HepG2 (cell line): Measurements from ENCODE around the gene PRDM11. TPM values are rescaled to one million over a fixed set of nuclear protein-coding genes. Genes with fewer than 3 reads are reported as not detected.

ENCODE experiments used
- ATAC-seq: fragments of 200-7000 bp; cut with Tn5 transposase; 3 replicates; pipeline ENCODE4 v1.9.1; 2020; ENCODE audit warnings: mild to moderate bottlenecking, moderate library complexity
- BruUV-seq: library from RNA; stranded (reverse); fragments of 400-500 nt; replicated peaks from 2 replicates; lab custom pipeline; 2021; lab: Mats Ljungman, UMichigan
- CTCF ChIA-PET: fragments of 300-600 bp; formaldehyde crosslinking; extraction: SDS; loops from one replicate; lab custom pipeline; 2021; ENCODE audit warnings: low total read pairs, inconsistent platforms, low intra/inter-chr PET ratio; lab: Yijun Ruan, JAX
- POLR2A ChIA-PET: fragments of 350-600 bp; sonication (Branson Sonifier 250); formaldehyde crosslinking; loops from one replicate; lab custom pipeline; 2020; ENCODE audit warnings: antibody characterized with exemption, inconsistent platforms; lab: Yijun Ruan, JAX
- DNase-seq: peaks from one replicate; pipeline ENCODE4 v3.0.0-alpha.2; 2015; ENCODE audit warnings: low spot score
- FAIRE-seq: peaks from 3 replicates; lab custom pipeline; 2011; peaks lifted over from hg19 to GRCh38; lab: Jason Lieb, UNC
- H2AFZ ChIP-seq: one replicate; pipeline ENCODE4 v1.6.1; 2011; ENCODE audit warnings: low read length, inconsistent platforms
- H3K27ac ChIP-seq: fragments of 300-600 bp; 3 replicates; pipeline ENCODE4 v1.8.0; 2011; ENCODE audit warnings: mixed run types, mild to moderate bottlenecking, mixed read lengths, low read length, inconsistent platforms; ENCODE audit not compliant: insufficient read depth; ENCODE audit errors: extremely low read length
- H3K27me3 ChIP-seq, 2 experiments: fragments of 200-600 bp in 1 of 2; 2 replicates in 1 of 2; 3 replicates in 1 of 2; pipeline versions ENCODE4 v1.6.0 to v1.8.0; 2011; ENCODE audit warnings: low read length in 2 of 2, mild to moderate bottlenecking in 2 of 2, moderate library complexity in 2 of 2, inconsistent platforms in 1 of 2; ENCODE audit not compliant: insufficient read depth in 2 of 2, control insufficient read depth in 1 of 2
- H3K36me3 ChIP-seq, 2 experiments: fragments of 200-600 bp in 1 of 2; replicated peaks in 1 of 2; 2 replicates in 1 of 2; 3 replicates in 1 of 2; pipeline versions ENCODE4 v1.5.1 to v1.8.0; 2011; ENCODE audit warnings: low read length in 2 of 2, inconsistent platforms in 1 of 2; ENCODE audit not compliant: insufficient read depth in 2 of 2, control insufficient read depth in 1 of 2
- H3K4me1 ChIP-seq: 2 replicates; pipeline ENCODE4 v1.5.1; 2012; ENCODE audit warnings: low read length, inconsistent platforms; ENCODE audit not compliant: insufficient read depth
- H3K4me2 ChIP-seq: 2 replicates; pipeline ENCODE4 v1.6.0; 2011; ENCODE audit warnings: low read depth, low read length, inconsistent platforms
- H3K4me3 ChIP-seq, 3 experiments: fragments of 200-600 bp in 1 of 3; sonication (generic), shearing (Covaris generic) in 1 of 3; replicated peaks in 1 of 3; 2 replicates each; pipeline ENCODE4 v1.5.1; 2011 to 2016; ENCODE audit warnings: low read length in 3 of 3, inconsistent platforms in 2 of 3, low read depth in 2 of 3, mild to moderate bottlenecking in 2 of 3, control low read depth in 1 of 3, mixed read lengths in 1 of 3; ENCODE audit not compliant: insufficient read depth in 1 of 3
- H3K79me2 ChIP-seq: one replicate; pipeline ENCODE4 v1.6.1; 2011; ENCODE audit warnings: low read length, inconsistent platforms; ENCODE audit not compliant: insufficient read depth
- H3K9ac ChIP-seq: 2 replicates; pipeline ENCODE4 v1.6.0; 2011; ENCODE audit warnings: mild to moderate bottlenecking, low read depth, low read length, inconsistent platforms; ENCODE audit not compliant: insufficient read depth
- H3K9me3 ChIP-seq: 2 replicates; pipeline ENCODE4 v1.5.1; 2012; ENCODE audit warnings: mild to moderate bottlenecking, low read length
- H4K20me1 ChIP-seq: 2 replicates; pipeline ENCODE4 v1.6.0; 2011; ENCODE audit warnings: inconsistent platforms, mild to moderate bottlenecking, low read length, moderate library complexity; ENCODE audit not compliant: insufficient read depth
- CTCF ChIP-seq: sonication (generic); formaldehyde crosslinking; IDR thresholded peaks from 2 replicates; pipeline ENCODE4 v1.5.0; 2020; ENCODE audit warnings: mild to moderate bottlenecking, missing genetic modification reagents, moderate library complexity
- HIC2 ChIP-seq: sonication (generic); formaldehyde crosslinking; IDR thresholded peaks from 2 replicates; pipeline ENCODE4 v1.9.0; 2022; ENCODE audit warnings: low read depth, missing genetic modification reagents
- KAT2B ChIP-seq: fragments of 150-350 bp; IDR thresholded peaks from 2 replicates; pipeline ENCODE4 v1.6.1; 2014; ENCODE audit warnings: low read depth, low read length, borderline replicate concordance
- KDM4B ChIP-seq: sonication (generic); formaldehyde crosslinking; IDR thresholded peaks from 2 replicates; pipeline ENCODE4 v1.4.0; 2020; ENCODE audit warnings: missing genetic modification reagents
- PATZ1 ChIP-seq: sonication (generic); formaldehyde crosslinking; IDR thresholded peaks from 2 replicates; pipeline ENCODE4 v1.4.0; 2020; ENCODE audit warnings: missing genetic modification reagents
- SMAD1 ChIP-seq: sonication (generic); formaldehyde crosslinking; IDR thresholded peaks from 2 replicates; pipeline ENCODE4 v1.4.0; 2020; ENCODE audit warnings: missing genetic modification reagents, low read depth, mild to moderate bottlenecking, borderline replicate concordance
- SMARCC2 ChIP-seq: fragments of 450-650 bp; IDR thresholded peaks from 2 replicates; pipeline ENCODE4 v1.6.1; 2017; ENCODE audit warnings: antibody characterized with exemption, mild to moderate bottlenecking
- STAG1 ChIP-seq: sonication (generic); formaldehyde crosslinking; IDR thresholded peaks from 2 replicates; pipeline ENCODE4 v1.4.0; 2020; ENCODE audit warnings: missing genetic modification reagents
- TGIF2 ChIP-seq: IDR thresholded peaks from 2 replicates; pipeline ENCODE4 v1.6.1; 2016; ENCODE audit warnings: control low read depth, missing compliant biosample characterization
- ZFP91 ChIP-seq: sonication (generic); formaldehyde crosslinking; IDR thresholded peaks from 2 replicates; pipeline ENCODE4 v1.9.0; 2022; ENCODE audit warnings: missing genetic modification reagents, mild to moderate bottlenecking, borderline replicate concordance
- ZMYM3 ChIP-seq: sonication (generic); formaldehyde crosslinking; IDR thresholded peaks from 2 replicates; pipeline ENCODE4 v1.5.1; 2020; ENCODE audit warnings: mild to moderate bottlenecking, missing genetic modification reagents
- ZNF354B ChIP-seq: sonication (generic); formaldehyde crosslinking; IDR thresholded peaks from 2 replicates; pipeline ENCODE4 v1.8.0; 2022; ENCODE audit warnings: mild to moderate bottlenecking, missing genetic modification reagents
- ZNF614 ChIP-seq: IDR thresholded peaks from 2 replicates; pipeline ENCODE4 v1.6.1; 2018; ENCODE audit warnings: missing biosample characterization, missing genetic modification reagents, inconsistent platforms, borderline replicate concordance
- ZNF768 ChIP-seq: sonication (generic); formaldehyde crosslinking; IDR thresholded peaks from 2 replicates; pipeline ENCODE4 v1.4.0; 2020; ENCODE audit warnings: missing genetic modification reagents
- ZNF891 ChIP-seq: sonication (generic); formaldehyde crosslinking; IDR thresholded peaks from 2 replicates; pipeline ENCODE4 v1.5.0; 2020; ENCODE audit warnings: mild to moderate bottlenecking, missing genetic modification reagents
- WGBS: methylation state at CpG from one replicate; pipeline ENCODE4 v1.1.6; 2017; ENCODE audit warnings: low lambda C conversion rate; 5-methylcytosine and 5-hydroxymethylcytosine counted together
- in situ Hi-C: cut with HindIII; loops from 2 replicates; pipeline ENCODE4 v1.10.0; 2017; ENCODE audit warnings: low pct_unique_long_range_greater_than_20kb; ENCODE audit not compliant: extremely low pct_ligation_motif_present
- intact Hi-C: fragments of 100-400 bp; cut with micrococcal nuclease; formaldehyde crosslinking; loops from one replicate; pipeline ENCODE4 v1.10.0; 2022; ENCODE audit not compliant: unreplicated experiment
- polyA plus RNA-seq, 8 experiments: library from polyadenylated mRNA; depleted of rRNA in 3 of 8; stranded (reverse) in 7 of 8; unstranded in 1 of 8; fragments of >200 nt; fragmentation: Illumina TruSeq in 4 of 8; extraction: Trizol in 4 of 8; gene quantifications; 2 replicates each; pipeline versions ENCODE4 v1.2.1 to v1.2.3, GENCODE V29; 2011 to 2016; ENCODE audit warnings: low read depth in 4 of 8, missing spikeins in 1 of 8, mixed read lengths in 1 of 8; ENCODE audit not compliant: insufficient read depth in 1 of 8
- total RNA-seq, 5 experiments: library from RNA; depleted of rRNA; stranded (reverse); fragments of >200 nt; fragmentation: Illumina TruSeq; extraction: Trizol; gene quantifications; 2 replicates each; pipeline ENCODE4 v1.2.3, GENCODE V29; 2016; ENCODE audit warnings: low read depth in 1 of 5

The PRDM11 gene
- total and polyA plus RNA-seq, 2 of the 13 experiments (the other 11 are each of a cell fraction or from before 2014, with no cell fraction given), result 3.4 to 4.7 TPM

GRCh38 chr11:45105233-45105983 is 41.0 kb upstream of the PRDM11 start:
- H4K20me1 ChIP-seq, result no peaks in the 10 kb centered on the region
- H3K27ac ChIP-seq, result no peak overlapping the region
- H3K4me3 ChIP-seq, result no peak overlapping the region
- no peak overlapping the region for H3K9ac ChIP-seq
- no peaks in the 10 kb centered on the region for H3K9me3 ChIP-seq
- WGBS, result 26% methylated on average over 3 of the region's 7 CpGs
- no peak overlapping the region for H3K4me2 ChIP-seq
- FAIRE-seq (peak; percentile 43), ATAC-seq (peak; percentile 93), DNase-seq (peak; percentile 40)
- intact Hi-C loops (loop anchor here (1.0 kb wide), 1 partner anchor 169 kb away; no protein-coding TSS in a partner anchor), in situ Hi-C loops (loop anchor here (5.0 to 10.0 kb wide), 2 partner anchors 168 to 219 kb away; no protein-coding TSS in a partner anchor)
- ChIA-PET CTCF (interaction anchor here (0.6 to 3.2 kb wide), 3 partner anchors 169 to 178 kb away, joined by 3 to 39 read pairs (median 12); no protein-coding TSS in a partner anchor), POLR2A (interaction anchor here (1.0 kb wide), 1 partner anchor 169 kb away, joined by 4 read pairs; no protein-coding TSS in a partner anchor)
- peaks cover 2 to 3% of the 10 kb centered on the region in 2 experiments; a peak in 2 of 5 replicates for H3K27me3 ChIP-seq
- no peak overlapping the region for H2AFZ ChIP-seq
- no TSS peak for BruUV-seq
- H3K79me2 ChIP-seq, result no peaks in the 10 kb centered on the region
- H3K36me3 ChIP-seq, result no peaks in the 10 kb centered on the region
- peaks cover 17% of the 10 kb centered on the region for H3K4me1 ChIP-seq
- TF ChIP-seq ZNF768 (CRISPR knock-in tag) (peak; percentile 98), KDM4B (CRISPR knock-in tag) (0 out of 2 replicates have a peak, but pooled peaks have one; percentile 41), KAT2B (no peak), SMARCC2 (no peak), CTCF (peak; percentile 95), TGIF2 (CRISPR knock-in tag) (0 out of 2 replicates have a peak, but pooled peaks have one; percentile 22), STAG1 (CRISPR knock-in tag) (peak; percentile 81), ZMYM3 (peak; percentile 43; the same call in 1 of the 2 replicates), HIC2 (CRISPR knock-in tag) (no peak), PATZ1 (CRISPR knock-in tag) (0 out of 2 replicates have a peak, but pooled peaks have one; percentile 31), SMAD1 (CRISPR knock-in tag) (no peak), ZFP91 (CRISPR knock-in tag) (peak; percentile 46; the same call in 1 of the 2 replicates), ZNF354B (no peak), ZNF891 (CRISPR knock-in tag) (no peak), ZNF614 (no peak)
